ENCODE results near the gene LCN10.

GRCh38 chr9:136714893-136715274 lies 27.9 kb downstream of the LCN10 start:
- TF ChIP-seq EZH2 (IDR thresholded peaks at IDR 0.05; ENCODE audit: insufficient read depth, poor library complexity, severe bottlenecking), result no peak
- no peak for TF ChIP-seq EZH2phosphoT487 (IDR thresholded peaks at IDR 0.05; ENCODE audit: insufficient read depth, low read depth)
